ENCODE measurements around the gene VPS4B. TPM values are rescaled to one million over a fixed set of nuclear protein-coding genes. Genes with fewer than 3 reads are reported as not detected.
"Not testable (repeated sequence)": the region's sequence is repeated elsewhere in the genome, so short reads cannot be mapped to it uniquely, and the experiment has no call there.

Gene VPS4B
- polyA plus RNA-seq, 4 donors: 52.8 to 64.9 (median 63.1) TPM

DNA sequence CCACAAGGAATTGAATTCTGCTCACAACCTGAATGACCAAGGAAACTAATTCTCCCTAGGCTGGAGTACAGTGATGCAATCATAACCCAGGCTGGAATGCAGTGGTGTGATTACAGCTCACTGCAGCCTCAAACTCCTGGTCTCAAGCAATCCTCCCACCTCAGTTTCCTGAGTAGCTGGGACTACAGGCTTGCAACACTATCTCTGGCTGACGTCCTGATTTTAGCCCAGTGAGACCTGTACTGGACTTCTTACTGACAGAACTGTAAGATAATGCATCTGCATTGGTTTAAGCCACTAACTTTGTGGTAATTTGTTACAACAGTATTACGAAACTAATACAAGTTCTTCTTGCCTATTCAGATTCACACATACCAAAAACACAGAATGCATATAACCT, 45.7 kb downstream of the VPS4B start:
- no peak for DNase-seq (ENCODE audit: low read depth in 4 of 4, low spot score in 3 of 4)

DNA sequence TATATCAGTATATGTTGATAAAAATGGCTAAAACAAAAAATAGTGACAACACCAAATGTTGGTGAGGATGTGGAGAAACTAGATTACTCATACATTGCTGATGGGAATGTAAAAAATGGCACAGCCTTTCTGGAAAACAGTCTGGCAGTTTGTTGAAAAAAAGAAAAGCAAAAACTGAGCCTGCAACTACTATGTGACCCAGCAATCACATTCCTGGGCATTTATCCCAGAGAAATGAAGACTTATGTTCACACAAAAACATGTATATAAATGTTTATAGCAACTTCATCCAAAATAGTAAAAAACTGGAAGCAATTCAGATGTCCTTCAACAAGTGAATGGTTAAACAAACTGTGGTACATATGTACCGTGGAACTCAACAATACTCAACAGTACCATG, 47.7 kb downstream of the VPS4B start:
- DNase-seq (ENCODE audit: low read depth in 4 of 4, low spot score in 3 of 4): no peak

GRCh38 chr18:63373161-63373560, 49.1 kb downstream of the VPS4B start:
- no peak for DNase-seq (ENCODE audit: low read depth in 4 of 4, low spot score in 3 of 4)

- no peak for DNase-seq (ENCODE audit: low read depth in 4 of 4, low spot score in 3 of 4)
These were observed 53.7 kb downstream of the VPS4B start for GRCh38 chr18:63368611-63369010.

- peak; percentile 94 to 98 (median 96) for DNase-seq (ENCODE audit: low read depth in 4 of 4, low spot score in 3 of 4)
These were observed 55.0 kb downstream of the VPS4B start, which contains the start of gene KDSR for GRCh38 chr18:63367053-63367953. KDSR (minus strand) TSS chr18:63367206; CDS start chr18:63367118, 88 bp downstream.

- peak in 2 of 4 donors; percentile 10 to 12 for DNase-seq (ENCODE audit: low read depth in 4 of 4, low spot score in 3 of 4)
These were observed 55.8 kb downstream of the VPS4B start for GRCh38 chr18:63366213-63367052.

GRCh38 chr18:63365876-63366212, 56.4 kb downstream of the VPS4B start:
- DNase-seq (ENCODE audit: low read depth in 4 of 4, low spot score in 3 of 4): peak in 1 of 4 donors; percentile 5

DNA sequence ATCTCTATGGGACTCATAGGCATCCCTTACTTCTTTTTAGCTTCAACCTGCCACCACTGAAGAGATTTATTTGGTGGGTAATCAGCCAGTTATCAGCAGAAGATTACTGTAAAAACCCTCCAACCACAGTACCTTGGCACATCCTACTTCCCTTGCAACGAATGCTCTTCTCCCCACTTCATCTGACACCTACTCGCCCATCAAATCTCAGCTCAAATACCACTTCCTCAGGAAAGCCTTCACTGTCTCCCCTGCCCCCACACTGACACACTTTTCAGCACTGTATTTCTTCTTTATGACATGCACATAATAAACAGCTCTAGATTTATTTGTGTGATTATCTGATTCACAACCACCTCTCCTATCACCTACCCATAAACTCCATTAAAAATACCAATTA, 58.3 kb downstream of the VPS4B start:
- DNase-seq (ENCODE audit: low read depth in 4 of 4, low spot score in 3 of 4): no peak

DNA sequence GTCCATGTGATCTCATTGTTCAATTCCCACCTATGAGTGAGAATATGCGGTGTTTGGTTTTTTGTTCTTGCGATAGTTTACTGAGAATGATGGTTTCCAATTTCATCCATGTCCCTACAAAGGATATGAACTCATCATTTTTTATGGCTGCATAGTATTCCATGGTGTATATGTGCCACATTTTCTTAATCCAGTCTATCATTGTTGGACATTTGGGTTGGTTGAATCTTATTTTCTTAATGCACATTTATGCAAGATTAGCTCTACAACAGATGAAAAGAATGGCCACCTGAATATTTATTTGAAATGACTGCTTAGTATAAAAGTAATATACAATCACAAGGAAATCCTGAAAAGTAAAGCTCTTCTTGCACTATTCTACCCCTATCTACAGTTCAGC, 58.9 kb downstream of the VPS4B start:
- not testable (repeated sequence) for DNase-seq (ENCODE audit: low read depth in 4 of 4, low spot score in 3 of 4)

DNA sequence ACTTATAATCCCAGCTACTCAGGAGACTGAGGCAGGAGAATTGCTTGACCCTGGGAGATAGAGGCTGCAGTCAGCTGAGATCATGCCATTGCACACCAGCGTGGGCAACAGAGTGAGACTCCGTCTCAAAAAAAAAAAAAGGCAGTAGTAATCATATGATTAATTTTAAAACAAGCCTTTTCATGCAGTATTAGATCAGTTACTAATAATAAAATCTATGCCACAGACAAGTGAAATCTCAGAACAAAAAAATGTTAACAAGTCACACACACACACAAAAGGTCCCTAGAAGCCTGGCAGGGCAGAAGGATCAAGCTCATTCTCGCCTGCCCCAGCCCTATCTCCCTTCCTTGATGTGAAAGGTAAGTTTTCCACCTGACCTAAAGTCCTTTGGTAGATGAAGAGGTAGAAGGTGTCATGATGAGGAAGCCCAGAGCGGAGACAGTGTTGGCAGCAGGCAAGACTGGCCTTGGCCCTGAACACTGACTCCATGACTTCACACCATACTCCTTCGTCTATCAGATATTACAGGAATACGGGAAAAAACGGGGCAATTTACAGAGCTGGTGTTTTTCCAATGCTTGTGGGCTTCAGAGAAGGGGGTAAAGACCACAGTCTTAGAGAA, 65.9 kb downstream of the VPS4B start:
- DNase-seq (ENCODE audit: low read depth in 4 of 4, low spot score in 3 of 4): no peak

DNA sequence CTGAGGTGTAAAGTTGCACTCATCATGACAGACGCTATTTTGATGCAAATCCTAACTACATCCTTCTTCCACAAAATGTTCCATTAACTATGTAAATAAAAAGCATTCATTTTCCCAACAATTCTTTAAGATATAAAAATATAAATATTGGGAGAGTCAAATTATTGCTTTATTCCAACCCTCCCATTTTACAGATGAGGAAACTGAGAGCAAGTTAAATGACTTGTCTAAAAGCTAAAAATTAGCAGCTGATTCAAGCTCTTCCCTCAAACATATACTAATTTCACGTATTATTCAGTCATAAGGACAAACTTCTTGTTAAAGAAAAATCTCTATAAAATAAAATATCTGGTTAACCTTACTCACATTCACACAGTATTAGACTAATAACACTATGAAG, 72.0 kb downstream of the VPS4B start:
- no peak for DNase-seq (ENCODE audit: low read depth in 4 of 4, low spot score in 3 of 4)

DNA sequence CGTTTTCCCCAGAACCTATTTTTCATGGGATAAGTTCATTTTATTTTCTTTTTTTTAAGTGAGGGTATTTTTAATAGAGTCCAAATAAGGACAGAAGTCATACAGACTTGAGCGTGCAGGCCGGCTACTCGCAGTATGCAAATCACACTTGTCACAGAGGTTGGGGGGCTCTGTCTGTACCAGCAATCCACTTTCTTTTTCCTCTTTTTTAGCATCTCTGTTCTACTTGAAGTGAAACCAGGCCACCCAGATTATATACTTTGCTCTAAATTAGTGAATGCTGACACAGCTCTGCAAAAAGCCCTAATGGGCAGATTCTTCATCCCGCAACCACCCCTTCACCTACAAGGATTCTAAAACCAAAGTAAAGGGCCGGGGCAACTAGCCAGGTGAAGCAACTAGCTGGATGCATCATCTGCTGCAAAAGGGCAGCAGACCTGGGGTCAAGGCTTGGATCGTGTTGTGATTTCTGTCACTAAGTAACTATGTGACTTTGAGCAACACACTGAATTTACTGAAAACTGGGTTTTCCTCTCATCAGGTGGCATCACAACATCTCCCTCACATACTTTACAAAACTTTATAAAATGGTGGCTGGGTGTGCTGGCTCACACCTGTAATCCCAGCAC, 73.7 kb downstream of the VPS4B start:
- DNase-seq (ENCODE audit: low read depth in 4 of 4, low spot score in 3 of 4): no peak

DNA sequence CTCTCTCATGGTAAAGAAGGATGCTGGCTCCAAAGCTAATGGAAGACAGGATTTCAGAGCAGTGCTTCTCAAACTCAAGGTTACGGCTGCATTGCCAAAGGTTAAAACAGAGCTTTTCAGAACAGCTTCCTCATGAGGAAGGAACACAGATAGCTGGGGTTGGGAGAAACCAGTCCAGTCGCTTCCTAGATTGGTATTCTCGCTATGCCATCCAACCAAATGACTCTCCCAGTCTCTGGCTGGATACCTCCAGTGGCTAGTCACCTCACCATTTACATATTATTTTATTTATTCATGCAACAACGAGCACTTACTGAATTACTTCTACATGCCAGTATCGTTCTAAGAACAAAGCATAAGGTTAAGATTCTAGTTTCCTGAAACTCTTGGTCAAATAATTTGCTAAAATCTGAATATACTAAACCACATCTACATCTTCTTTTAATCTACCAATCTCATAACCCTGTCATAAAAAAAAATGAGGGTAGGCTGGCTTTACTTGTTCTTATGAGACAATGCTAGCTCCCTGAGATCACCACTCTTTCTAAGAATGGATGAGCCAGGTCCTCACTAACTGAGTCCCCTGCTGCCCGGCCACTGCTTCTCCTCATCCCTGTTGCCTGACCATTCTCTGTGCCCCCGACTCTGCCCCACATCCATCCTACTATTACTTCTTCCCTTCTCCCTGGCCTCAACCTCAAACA, 75.6 kb downstream of the VPS4B start:
- DNase-seq (ENCODE audit: low read depth in 4 of 4, low spot score in 3 of 4): no peak

DNA sequence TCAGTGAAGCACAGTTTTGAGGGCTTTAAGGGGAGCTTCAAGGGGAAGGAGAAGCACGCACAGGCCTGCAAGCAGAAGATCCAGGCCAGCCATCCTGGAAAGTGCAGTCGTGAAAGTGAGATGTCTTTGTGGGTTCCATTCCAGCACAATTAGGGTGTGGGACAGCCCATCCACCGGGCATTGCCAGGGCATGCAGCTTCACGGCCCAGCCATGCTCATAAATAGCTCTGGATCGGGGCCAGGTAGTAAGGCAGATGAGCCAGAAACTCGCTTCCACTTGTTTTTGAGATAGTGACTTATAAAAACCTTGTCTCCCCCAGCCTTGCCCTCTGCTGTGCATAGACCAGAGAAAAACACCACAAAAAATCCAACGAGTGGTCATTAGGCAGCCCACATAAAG, 76.2 kb downstream of the VPS4B start:
- DNase-seq (ENCODE audit: low read depth in 4 of 4, low spot score in 3 of 4): no peak

DNA sequence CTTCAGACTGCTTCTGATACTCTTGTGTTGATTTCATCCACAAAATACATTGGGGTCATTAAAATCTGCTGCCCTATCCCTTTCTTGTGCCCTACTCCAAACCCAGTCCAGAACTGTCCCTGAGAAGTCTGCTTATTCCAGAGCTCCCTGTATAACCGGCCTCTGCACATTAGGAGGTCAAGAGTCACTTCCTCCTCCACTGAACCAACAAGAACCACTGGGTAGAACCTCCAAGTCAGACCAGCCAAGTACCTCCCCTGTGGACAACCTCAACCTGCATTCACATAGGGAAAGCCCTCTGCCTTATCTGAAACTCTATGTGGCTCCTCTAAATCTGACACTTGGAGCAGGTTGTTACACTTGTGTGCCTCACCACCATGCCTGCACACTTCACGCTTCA, 77.4 kb downstream of the VPS4B start:
- no peak for DNase-seq (ENCODE audit: low read depth in 4 of 4, low spot score in 3 of 4)

DNA sequence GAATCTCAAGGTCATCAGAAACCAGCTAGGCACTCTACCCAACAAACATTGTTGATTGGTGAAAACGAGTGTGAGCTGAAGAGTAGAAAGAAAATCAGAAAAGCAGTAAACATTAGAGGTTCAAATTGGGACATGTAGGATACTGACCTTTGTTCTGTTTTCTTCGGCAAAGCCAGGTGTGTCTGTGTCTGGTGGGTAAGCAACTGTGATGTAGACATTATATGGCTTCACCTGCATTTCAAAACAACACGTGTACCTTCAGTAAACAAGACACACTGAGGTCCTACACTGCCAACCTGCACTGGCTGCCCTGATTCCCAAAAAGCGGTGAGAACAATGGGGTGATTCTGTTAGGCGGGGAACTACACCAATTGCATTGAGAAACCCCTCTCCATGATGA, 78.0 kb downstream of the VPS4B start:
- no peak for DNase-seq (ENCODE audit: low read depth in 4 of 4, low spot score in 3 of 4)

DNA sequence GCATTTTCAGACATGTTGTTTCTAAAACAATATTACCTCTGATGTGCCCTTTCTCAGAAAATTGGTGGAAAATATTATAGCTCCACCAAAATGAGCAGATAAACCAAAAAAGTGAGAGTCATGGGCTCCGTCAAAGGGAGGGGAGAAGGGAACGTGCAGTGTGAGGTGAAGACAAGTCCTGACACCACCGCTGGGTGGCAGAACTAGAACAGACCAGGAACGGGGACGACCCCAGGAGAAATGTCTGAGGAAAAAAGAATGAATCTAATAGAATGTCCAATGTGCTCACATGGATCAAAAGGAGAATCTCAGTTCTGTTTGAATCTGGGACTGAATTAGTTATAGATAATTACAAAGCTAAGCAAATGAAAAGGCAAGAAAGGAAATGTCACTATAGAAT, 80.1 kb downstream of the VPS4B start:
- no peak for DNase-seq (ENCODE audit: low read depth in 4 of 4, low spot score in 3 of 4)

DNA sequence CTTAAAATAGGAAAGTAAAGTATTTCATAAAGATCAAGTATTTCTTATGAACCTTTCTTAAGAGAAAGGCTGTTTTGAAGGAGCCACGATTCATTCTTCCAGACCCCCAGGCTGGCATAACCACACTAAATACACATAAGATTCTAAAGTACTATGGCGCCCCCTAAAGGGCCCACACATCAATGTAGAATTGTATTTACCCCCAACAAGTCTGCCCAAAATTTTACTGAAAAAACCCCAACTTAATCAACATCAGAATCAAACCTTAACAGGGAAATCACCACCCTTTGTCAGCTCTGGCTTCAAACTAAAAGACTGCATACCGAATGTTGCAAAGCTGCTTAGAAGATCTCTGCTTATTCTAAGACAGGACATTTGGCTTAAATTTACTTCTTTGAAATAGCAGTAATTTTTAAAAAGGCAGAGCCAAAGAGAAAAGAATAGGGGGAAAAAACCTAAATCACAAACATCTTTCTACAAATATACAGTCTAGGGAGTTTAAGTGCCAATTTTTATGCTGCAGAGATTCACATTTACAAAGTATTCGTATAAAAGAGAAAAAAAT, 82.3 kb downstream of the VPS4B start:
- DNase-seq (ENCODE audit: low read depth in 4 of 4, low spot score in 3 of 4): peak in 1 of 4 donors; percentile 16
